Measurements from ENCODE around the gene RAPGEF2.

DNA sequence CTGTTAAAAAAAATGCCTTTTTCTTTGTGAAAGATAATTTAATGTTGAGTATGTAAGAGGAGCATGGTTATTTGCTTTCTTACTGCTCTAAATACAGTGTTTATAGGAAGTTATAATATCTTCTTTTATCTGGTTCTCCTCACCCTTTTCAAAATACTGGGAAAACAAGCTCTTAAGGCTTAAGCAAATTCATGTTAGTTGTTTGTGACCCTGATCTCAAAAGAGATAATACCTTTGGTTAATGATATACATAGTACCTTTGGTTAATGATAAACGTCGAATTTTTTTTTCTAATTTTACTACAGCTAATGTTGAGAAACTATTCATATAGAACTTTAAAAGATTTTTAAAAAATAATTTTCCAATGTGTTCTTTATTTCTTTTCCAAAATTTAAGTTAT lies 180.1 kb downstream of the RAPGEF2 start:
- TF ChIP-seq CSDC2 (CRISPR knock-in tag; IDR thresholded peaks at IDR 0.05) = no peak
- no peak for TF ChIP-seq ARNTL (CRISPR knock-in tag; IDR thresholded peaks at IDR 0.05; ENCODE audit: borderline replicate concordance, low read depth)
- no peak for TF ChIP-seq ZC3H10 (CRISPR knock-in tag; IDR thresholded peaks at IDR 0.05)
- TF ChIP-seq, protein P1, sequence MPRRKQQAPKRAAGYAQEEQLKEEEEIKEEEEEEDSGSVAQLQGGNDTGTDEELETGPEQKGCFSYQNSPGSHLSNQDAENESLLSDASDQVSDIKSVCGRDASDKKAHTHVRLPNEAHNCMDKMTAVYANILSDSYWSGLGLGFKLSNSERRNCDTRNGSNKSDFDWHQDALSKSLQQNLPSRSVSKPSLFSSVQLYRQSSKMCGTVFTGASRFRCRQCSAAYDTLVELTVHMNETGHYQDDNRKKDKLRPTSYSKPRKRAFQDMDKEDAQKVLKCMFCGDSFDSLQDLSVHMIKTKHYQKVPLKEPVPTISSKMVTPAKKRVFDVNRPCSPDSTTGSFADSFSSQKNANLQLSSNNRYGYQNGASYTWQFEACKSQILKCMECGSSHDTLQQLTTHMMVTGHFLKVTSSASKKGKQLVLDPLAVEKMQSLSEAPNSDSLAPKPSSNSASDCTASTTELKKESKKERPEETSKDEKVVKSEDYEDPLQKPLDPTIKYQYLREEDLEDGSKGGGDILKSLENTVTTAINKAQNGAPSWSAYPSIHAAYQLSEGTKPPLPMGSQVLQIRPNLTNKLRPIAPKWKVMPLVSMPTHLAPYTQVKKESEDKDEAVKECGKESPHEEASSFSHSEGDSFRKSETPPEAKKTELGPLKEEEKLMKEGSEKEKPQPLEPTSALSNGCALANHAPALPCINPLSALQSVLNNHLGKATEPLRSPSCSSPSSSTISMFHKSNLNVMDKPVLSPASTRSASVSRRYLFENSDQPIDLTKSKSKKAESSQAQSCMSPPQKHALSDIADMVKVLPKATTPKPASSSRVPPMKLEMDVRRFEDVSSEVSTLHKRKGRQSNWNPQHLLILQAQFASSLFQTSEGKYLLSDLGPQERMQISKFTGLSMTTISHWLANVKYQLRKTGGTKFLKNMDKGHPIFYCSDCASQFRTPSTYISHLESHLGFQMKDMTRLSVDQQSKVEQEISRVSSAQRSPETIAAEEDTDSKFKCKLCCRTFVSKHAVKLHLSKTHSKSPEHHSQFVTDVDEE (CRISPR knock-in tag; IDR thresholded peaks at IDR 0.05) = no peak
